HG03103 (cell line): ENCODE measurements around the gene KRTAP10-4.
"Not testable (repeated sequence)": the region's sequence is repeated elsewhere in the genome, so short reads cannot be mapped to it uniquely, and the experiment has no call there.

Source experiments
- ATAC-seq: cut with Tn5 transposase; IDR thresholded peaks from one replicate; pipeline ENCODE4 v1.9.1; 2021; ENCODE audit warnings: low read depth; ENCODE audit not compliant: unreplicated experiment

KRTAP10-4 gene

GRCh38 chr21:44555200-44555875 lies 18.2 kb upstream of the KRTAP10-4 start:
- no peak for ATAC-seq

GRCh38 chr21:44556879-44557278 lies 16.6 kb upstream of the KRTAP10-4 start:
- ATAC-seq, result no peak

GRCh38 chr21:44557491-44558328 lies 15.8 kb upstream of the KRTAP10-4 start:
- ATAC-seq, result no peak

GRCh38 chr21:44558329-44558675 lies 15.2 kb upstream of the KRTAP10-4 start:
- not testable (repeated sequence) for ATAC-seq

- ATAC-seq, result no peak
Observed at GRCh38 chr21:44558695-44559094, 14.8 kb upstream of the KRTAP10-4 start, which contains the start of gene KRTAP10-3. Gene KRTAP10-3, minus strand, starts transcription at chr21:44558795. Its CDS starts 80 bp downstream, at chr21:44558715.

GRCh38 chr21:44564099-44564498 lies 9.4 kb upstream of the KRTAP10-4 start:
- no peak for ATAC-seq

- no peak for ATAC-seq
Observed at GRCh38 chr21:44564886-44565598, 8.5 kb upstream of the KRTAP10-4 start.

GRCh38 chr21:44566403-44566802 lies 7.1 kb upstream of the KRTAP10-4 start:
- no peak for ATAC-seq

- ATAC-seq, result no peak
Observed at GRCh38 chr21:44567481-44568171, 5.9 kb upstream of the KRTAP10-4 start.

GRCh38 chr21:44568261-44568660 lies 5.3 kb upstream of the KRTAP10-4 start:
- ATAC-seq, result no peak

- ATAC-seq, result no peak
Observed at GRCh38 chr21:44568667-44569556, 4.6 kb upstream of the KRTAP10-4 start.

GRCh38 chr21:44569861-44570517 lies 3.5 kb upstream of the KRTAP10-4 start:
- no peak for ATAC-seq

GRCh38 chr21:44571296-44571695 lies 2.2 kb upstream of the KRTAP10-4 start:
- no peak for ATAC-seq

- ATAC-seq, result no peak
Observed at GRCh38 chr21:44571844-44572782, 1.4 kb upstream of the KRTAP10-4 start.

- no peak for ATAC-seq
Observed at GRCh38 chr21:44572959-44573583, 458 bp upstream of the KRTAP10-4 start.

GRCh38 chr21:44574457-44575306 lies 1.2 kb downstream of the KRTAP10-4 start:
- no peak for ATAC-seq
